Ishikawa (cell line): Measurements from ENCODE around the gene CEACAM5.

Source experiments
- CEBPB ChIP-seq: IDR thresholded peaks from 2 replicates; pipeline ENCODE4 v1.6.1; 2012
- CREB1 ChIP-seq: IDR thresholded peaks from 2 replicates; pipeline ENCODE4 v1.6.1; 2012; ENCODE audit warnings: low read depth
- EGR1 ChIP-seq: IDR thresholded peaks from 2 replicates; pipeline ENCODE4 v1.6.1; 2012
- EP300 ChIP-seq: IDR thresholded peaks from 2 replicates; pipeline ENCODE4 v1.6.1; 2012; ENCODE audit warnings: borderline replicate concordance
- FOXM1 ChIP-seq: IDR thresholded peaks from 2 replicates; pipeline ENCODE4 v1.6.1; 2012; ENCODE audit warnings: low read depth, borderline replicate concordance
- NFIC ChIP-seq: IDR thresholded peaks from 2 replicates; pipeline ENCODE4 v1.6.1; 2012
- RAD21 ChIP-seq: IDR thresholded peaks from 2 replicates; pipeline ENCODE4 v1.6.1; 2012; ENCODE audit warnings: low read depth
- TAF1 ChIP-seq: IDR thresholded peaks from 2 replicates; pipeline ENCODE4 v1.6.1; 2012; ENCODE audit warnings: low read depth, mild to moderate bottlenecking
- TCF12 ChIP-seq: IDR thresholded peaks from 2 replicates; pipeline ENCODE4 v1.6.1; 2012; ENCODE audit warnings: low read depth
- TEAD4 ChIP-seq: IDR thresholded peaks from 2 replicates; pipeline ENCODE4 v1.6.1; 2012
- YY1 ChIP-seq: IDR thresholded peaks from 2 replicates; pipeline ENCODE4 v1.6.1; 2012; ENCODE audit warnings: low read depth
- ZBTB7A ChIP-seq: IDR thresholded peaks from 2 replicates; pipeline ENCODE4 v1.6.1; 2012; ENCODE audit warnings: low read depth
- TF ChIP-seq, protein P1 (sequence below): IDR thresholded peaks from 2 replicates; pipeline ENCODE4 v1.6.1; 2012
- TF ChIP-seq, protein P2 (sequence below): IDR thresholded peaks from 2 replicates; pipeline ENCODE4 v1.6.1; 2012

The CEACAM5 gene

DNA sequence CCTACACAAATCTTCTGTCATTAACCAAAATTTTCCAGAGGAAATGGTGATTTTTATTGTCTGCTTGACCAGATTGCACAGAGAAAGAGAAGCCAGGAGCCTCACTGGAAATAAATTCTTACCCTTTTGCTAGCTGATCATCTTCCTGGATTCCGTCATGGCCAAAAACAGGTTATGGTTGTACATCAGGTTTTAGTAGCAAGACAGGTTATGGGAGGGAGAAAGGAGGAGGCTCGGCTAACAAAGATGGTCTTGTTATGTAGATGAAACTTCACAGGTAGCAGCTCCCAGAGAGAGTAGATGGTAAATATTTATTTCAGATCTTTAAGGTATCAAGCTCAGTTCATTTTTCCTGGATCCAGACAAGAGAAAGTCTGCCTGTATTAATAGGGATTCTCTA, 68.3 kb downstream of the CEACAM5 start:
- no peak for TF ChIP-seq TEAD4
- no peak for TF ChIP-seq EGR1
- TF ChIP-seq, protein P1, sequence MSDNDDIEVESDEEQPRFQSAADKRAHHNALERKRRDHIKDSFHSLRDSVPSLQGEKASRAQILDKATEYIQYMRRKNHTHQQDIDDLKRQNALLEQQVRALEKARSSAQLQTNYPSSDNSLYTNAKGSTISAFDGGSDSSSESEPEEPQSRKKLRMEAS, result no peak
- no peak for TF ChIP-seq YY1
- no peak for TF ChIP-seq EP300
- no peak for TF ChIP-seq TAF1
- TF ChIP-seq FOXM1, result no peak
- TF ChIP-seq TCF12, result no peak
- TF ChIP-seq ZBTB7A, result no peak
- TF ChIP-seq CEBPB, result no peak
- no peak for TF ChIP-seq CREB1
- TF ChIP-seq, protein P2, sequence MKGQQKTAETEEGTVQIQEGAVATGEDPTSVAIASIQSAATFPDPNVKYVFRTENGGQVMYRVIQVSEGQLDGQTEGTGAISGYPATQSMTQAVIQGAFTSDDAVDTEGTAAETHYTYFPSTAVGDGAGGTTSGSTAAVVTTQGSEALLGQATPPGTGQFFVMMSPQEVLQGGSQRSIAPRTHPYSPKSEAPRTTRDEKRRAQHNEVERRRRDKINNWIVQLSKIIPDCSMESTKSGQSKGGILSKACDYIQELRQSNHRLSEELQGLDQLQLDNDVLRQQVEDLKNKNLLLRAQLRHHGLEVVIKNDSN, result no peak
- no peak for TF ChIP-seq RAD21
- no peak for TF ChIP-seq NFIC
